Nephron progenitor cell (in vitro differentiated cells): ENCODE measurements around the gene CPXCR1.
"Not testable (repeated sequence)": the region's sequence is repeated elsewhere in the genome, so short reads cannot be mapped to it uniquely, and the experiment has no call there.

Experiments
- DNase-seq: peaks from one replicate; pipeline ENCODE4 v3.0.0; 2021
- H3K27ac Mint-ChIP-seq: 2 replicates; pipeline ENCODE4 v1.8.0; 2021; ENCODE audit warnings: mild to moderate bottlenecking, moderate library complexity, mixed read lengths
- H3K27me3 Mint-ChIP-seq: 2 replicates; pipeline ENCODE4 v1.8.0; 2021; ENCODE audit warnings: mild to moderate bottlenecking, low read depth, mixed read lengths; ENCODE audit not compliant: poor library complexity
- H3K36me3 Mint-ChIP-seq: 2 replicates; pipeline ENCODE4 v1.8.0; 2021; ENCODE audit warnings: low read depth, mixed read lengths
- H3K4me1 Mint-ChIP-seq: 2 replicates; pipeline ENCODE4 v1.8.0; 2021; ENCODE audit warnings: mixed read lengths
- H3K4me3 Mint-ChIP-seq: 2 replicates; pipeline ENCODE4 v1.8.0; 2021; ENCODE audit warnings: mild to moderate bottlenecking, moderate library complexity, mixed read lengths
- H3K9me3 Mint-ChIP-seq: 2 replicates; pipeline ENCODE4 v1.8.0; 2021; ENCODE audit warnings: mild to moderate bottlenecking, moderate library complexity, mixed read lengths
- TF ChIP-seq, protein P1 (sequence below): fragments of 200-600 bp; sonication (generic); IDR thresholded peaks from 2 replicates; pipeline ENCODE4 v1.5.0; 2021; ENCODE audit warnings: antibody characterized with exemption

The CPXCR1 gene

DNA sequence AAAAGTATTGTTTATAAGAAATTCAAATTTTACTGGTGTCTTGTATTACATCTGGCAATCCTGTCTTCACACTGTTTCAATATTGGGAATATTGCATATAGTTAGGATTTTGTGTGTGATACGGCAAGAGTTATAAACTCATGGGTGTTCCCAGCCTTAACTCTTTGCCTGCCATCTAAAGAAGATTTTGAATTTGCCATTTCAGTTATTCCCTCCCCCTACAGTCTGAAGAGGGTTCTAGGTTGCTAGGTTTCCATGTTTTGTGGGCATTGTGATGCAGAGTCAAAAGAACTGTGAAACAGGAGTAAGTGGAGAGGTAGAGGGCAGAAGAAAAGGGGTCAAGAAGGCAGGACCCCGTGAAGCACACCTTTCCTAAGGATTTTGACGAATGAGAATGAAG lies at the start of gene CPXCR1:
TSS of gene CPXCR1 (plus strand) at position 301 of the 400 bp plus-strand sequence. CDS start 6,190 bp downstream, outside the sequence.
- Mint-ChIP-seq H3K9me3 (peaks cover 12% of the 10 kb centered on the region), H3K27me3 (no peaks in the 10 kb centered on the region), H3K4me3 (no peak within 1 kb of the TSS), H3K27ac (no peak within 1 kb of the TSS), H3K36me3 (no peaks in the 10 kb centered on the region), H3K4me1 (no peaks in the 10 kb centered on the region)
- TF ChIP-seq, protein P1, sequence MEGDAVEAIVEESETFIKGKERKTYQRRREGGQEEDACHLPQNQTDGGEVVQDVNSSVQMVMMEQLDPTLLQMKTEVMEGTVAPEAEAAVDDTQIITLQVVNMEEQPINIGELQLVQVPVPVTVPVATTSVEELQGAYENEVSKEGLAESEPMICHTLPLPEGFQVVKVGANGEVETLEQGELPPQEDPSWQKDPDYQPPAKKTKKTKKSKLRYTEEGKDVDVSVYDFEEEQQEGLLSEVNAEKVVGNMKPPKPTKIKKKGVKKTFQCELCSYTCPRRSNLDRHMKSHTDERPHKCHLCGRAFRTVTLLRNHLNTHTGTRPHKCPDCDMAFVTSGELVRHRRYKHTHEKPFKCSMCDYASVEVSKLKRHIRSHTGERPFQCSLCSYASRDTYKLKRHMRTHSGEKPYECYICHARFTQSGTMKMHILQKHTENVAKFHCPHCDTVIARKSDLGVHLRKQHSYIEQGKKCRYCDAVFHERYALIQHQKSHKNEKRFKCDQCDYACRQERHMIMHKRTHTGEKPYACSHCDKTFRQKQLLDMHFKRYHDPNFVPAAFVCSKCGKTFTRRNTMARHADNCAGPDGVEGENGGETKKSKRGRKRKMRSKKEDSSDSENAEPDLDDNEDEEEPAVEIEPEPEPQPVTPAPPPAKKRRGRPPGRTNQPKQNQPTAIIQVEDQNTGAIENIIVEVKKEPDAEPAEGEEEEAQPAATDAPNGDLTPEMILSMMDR: no peak
- DNase-seq: no peak

DNA sequence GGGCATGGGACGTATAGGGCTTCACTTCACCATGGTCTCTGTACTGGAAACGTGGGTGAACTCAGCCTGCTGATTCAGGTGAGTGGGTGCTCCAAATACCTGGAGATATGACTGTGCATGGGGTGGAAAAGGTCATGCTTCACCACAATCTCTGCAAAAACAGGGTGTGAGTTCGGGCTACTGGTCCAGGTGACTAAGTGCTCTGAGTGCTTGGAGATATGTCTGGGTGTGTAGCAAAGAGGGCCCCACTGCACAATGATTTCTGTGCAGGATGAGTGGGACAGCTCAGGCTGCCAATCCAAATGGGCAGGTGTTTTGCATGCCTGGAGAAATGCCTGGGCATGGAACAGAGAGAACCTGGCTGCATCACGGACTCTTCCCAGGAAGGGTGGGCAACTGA lies 11.2 kb upstream of the CPXCR1 start:
- no peak overlapping the region for H3K4me3 Mint-ChIP-seq
- H3K4me1 Mint-ChIP-seq: no peaks in the 10 kb centered on the region
- no peaks in the 10 kb centered on the region for H3K36me3 Mint-ChIP-seq
- H3K27ac Mint-ChIP-seq: no peak overlapping the region
- DNase-seq: no peak
- H3K27me3 Mint-ChIP-seq: no peaks in the 10 kb centered on the region
- H3K9me3 Mint-ChIP-seq: no peaks in the 10 kb centered on the region
- TF ChIP-seq, protein P1: no peak

DNA sequence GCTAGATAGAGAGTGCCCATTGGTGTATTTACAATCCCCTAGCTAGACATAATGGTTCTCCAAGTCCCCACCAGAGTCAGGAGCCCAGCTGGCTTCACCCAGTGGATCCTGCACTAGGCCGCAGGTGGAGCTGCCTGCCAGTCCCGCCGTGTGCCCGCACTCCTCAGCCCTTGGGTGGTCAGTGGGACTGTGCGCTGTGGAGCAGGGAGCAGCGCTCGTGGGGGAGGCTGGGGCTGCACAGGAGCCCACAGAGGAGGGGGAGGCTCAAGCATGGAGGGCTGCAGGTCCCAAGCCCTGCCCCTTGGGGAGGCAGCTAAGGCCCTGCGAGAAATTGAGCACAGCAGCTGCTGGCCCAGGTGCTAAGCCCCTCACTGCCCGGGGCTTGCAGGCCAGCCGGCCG lies 810 bp upstream of the CPXCR1 start:
- not testable (repeated sequence) for DNase-seq, H3K27ac Mint-ChIP-seq, H3K4me3 Mint-ChIP-seq, H3K27me3 Mint-ChIP-seq, H3K4me1 Mint-ChIP-seq, H3K36me3 Mint-ChIP-seq
- peaks cover 12% of the 10 kb centered on the region for H3K9me3 Mint-ChIP-seq

DNA sequence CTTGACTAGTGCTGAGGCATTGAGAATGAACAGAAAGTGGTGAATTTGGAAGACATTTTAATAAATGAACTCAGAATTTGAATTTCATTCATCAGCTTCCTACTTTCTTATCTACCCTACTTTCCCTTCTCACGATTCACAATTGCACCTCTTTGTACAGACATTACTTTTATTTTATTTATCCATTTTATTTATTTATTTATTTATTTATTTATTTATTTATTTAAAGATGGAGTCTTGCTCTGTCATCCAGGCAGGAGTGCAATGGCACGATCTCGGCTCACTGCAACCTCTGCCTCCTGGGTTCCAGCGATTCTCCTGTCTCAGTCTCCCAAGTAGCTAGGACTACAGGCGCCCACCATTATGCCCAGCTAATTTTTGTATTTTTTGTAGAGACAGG lies 5.3 kb downstream of the CPXCR1 start:
- H3K4me1 Mint-ChIP-seq, H3K27ac Mint-ChIP-seq, H3K36me3 Mint-ChIP-seq, DNase-seq, H3K9me3 Mint-ChIP-seq, H3K4me3 Mint-ChIP-seq, H3K27me3 Mint-ChIP-seq: not testable (repeated sequence)

DNA sequence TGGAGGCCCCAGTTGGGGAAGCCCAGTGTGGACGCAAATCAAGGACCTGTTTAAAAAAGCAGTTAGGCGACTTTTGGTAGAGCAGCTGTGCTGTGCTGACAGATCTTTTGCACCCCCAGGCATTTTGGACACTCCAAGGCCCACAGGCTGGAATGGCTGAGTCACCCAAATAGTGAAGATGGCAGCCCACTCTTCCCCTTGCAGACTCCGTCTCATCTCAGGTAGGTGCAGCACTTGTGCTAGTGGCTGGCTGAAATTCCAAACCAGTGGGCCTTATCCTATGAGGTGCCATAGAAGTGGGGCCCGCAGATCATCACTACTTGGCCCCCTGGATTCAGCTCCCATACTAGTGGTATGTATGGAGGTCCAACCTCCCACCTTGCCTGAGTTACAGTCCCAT lies 42.8 kb downstream of the CPXCR1 start:
- Mint-ChIP-seq H3K27me3 (no peaks in the 10 kb centered on the region), H3K9me3 (peaks cover 23% of the 10 kb centered on the region), H3K4me1 (no peaks in the 10 kb centered on the region), H3K4me3 (no peak overlapping the region), H3K27ac (no peak overlapping the region), H3K36me3 (no peaks in the 10 kb centered on the region)
- no peak for DNase-seq
- TF ChIP-seq, protein P1: no peak
